CD4-positive, alpha-beta memory T cell (primary cell): ENCODE results near the gene PRSS56. TPM values are rescaled to one million over a fixed set of nuclear protein-coding genes. Genes with fewer than 3 reads are reported as not detected.

Source experiments
- CTCF ChIA-PET: fragments of 350-600 bp; sonication (Branson Sonifier 250); formaldehyde crosslinking; loops from one replicate; lab custom pipeline; 2021; ENCODE audit warnings: inconsistent platforms; ENCODE audit not compliant: partially characterized antibody; lab: Charles Lee
- POLR2A ChIA-PET: fragments of 350-600 bp; sonication (Branson Sonifier 250); formaldehyde crosslinking; loops from one replicate; lab custom pipeline; 2021; ENCODE audit not compliant: partially characterized antibody; lab: Charles Lee
- DNase-seq, 5 donors: peaks; one replicate each; pipeline versions ENCODE4 v3.0.0 to v3.0.0-alpha.2; 2020 to 2022; ENCODE audit warnings: mixed read lengths in 1 of 5
- H3K27ac ChIP-seq: one replicate; pipeline ENCODE4 v1.7.0; 2013; ENCODE audit warnings: low read depth, low read length
- H3K27me3 ChIP-seq: 2 replicates; pipeline ENCODE4 v1.7.0; 2013; ENCODE audit warnings: mild to moderate bottlenecking, low read length, moderate library complexity; ENCODE audit not compliant: insufficient read depth
- H3K36me3 ChIP-seq: 2 replicates; pipeline ENCODE4 v1.7.0; 2013; ENCODE audit warnings: mild to moderate bottlenecking, low read length, moderate library complexity; ENCODE audit not compliant: insufficient read depth
- H3K4me1 ChIP-seq: 2 replicates; pipeline ENCODE4 v1.7.0; 2013; ENCODE audit warnings: mild to moderate bottlenecking, low read length, moderate library complexity; ENCODE audit not compliant: insufficient read depth
- H3K4me3 ChIP-seq, 2 donors: one replicate each; pipeline ENCODE4 v1.7.0; 2013; ENCODE audit warnings: low read length in 2 of 2, mild to moderate bottlenecking in 1 of 2
- H3K9me3 ChIP-seq, 2 donors: one replicate each; pipeline ENCODE4 v1.7.0; 2013; ENCODE audit warnings: low read length in 2 of 2, control low read depth in 1 of 2; ENCODE audit not compliant: control insufficient read depth in 1 of 2
- H3K27ac Mint-ChIP-seq, 7 donors: one replicate each; pipeline ENCODE4 v1.8.0; 2020 to 2021; ENCODE audit warnings: mixed read lengths in 7 of 7, mild to moderate bottlenecking in 6 of 7, inconsistent platforms in 3 of 7, moderate library complexity in 3 of 7
- H3K27me3 Mint-ChIP-seq, 2 donors: one replicate each; pipeline ENCODE4 v1.8.0; 2020 to 2021; ENCODE audit warnings: mixed read lengths in 2 of 2
- H3K36me3 Mint-ChIP-seq, 2 donors: one replicate each; pipeline ENCODE4 v1.8.0; 2020 to 2021; ENCODE audit warnings: mixed read lengths in 2 of 2, inconsistent platforms in 1 of 2, mild to moderate bottlenecking in 1 of 2
- H3K4me1 Mint-ChIP-seq, 4 donors: one replicate each; pipeline ENCODE4 v1.8.0; 2020 to 2021; ENCODE audit warnings: mixed read lengths in 4 of 4, mild to moderate bottlenecking in 1 of 4
- H3K4me3 Mint-ChIP-seq, 8 donors: one replicate each; pipeline ENCODE4 v1.8.0; 2020 to 2021; ENCODE audit warnings: mixed read lengths in 8 of 8, mild to moderate bottlenecking in 7 of 8, moderate library complexity in 6 of 8, inconsistent platforms in 3 of 8
- H3K9me3 Mint-ChIP-seq, 8 donors: one replicate each; pipeline ENCODE4 v1.8.0; 2020 to 2021; ENCODE audit warnings: mixed read lengths in 8 of 8, mild to moderate bottlenecking in 5 of 8, inconsistent platforms in 3 of 8, moderate library complexity in 1 of 8
- intact Hi-C: fragments of 100-400 bp; cut with micrococcal nuclease; formaldehyde crosslinking; loops from one replicate; pipeline ENCODE4 v1.15.1; 2023
- polyA plus RNA-seq, 2 donors: library from polyadenylated mRNA; unstranded; fragments of 300-500 nt; fragmentation: Illumina TruSeq; gene quantifications; one replicate each; pipeline ENCODE4 v1.2.3, GENCODE V29; 2021
- total RNA-seq, 2 experiments: library from RNA; stranded (reverse); gene quantifications; one replicate each; pipeline ENCODE4 v1.2.3, GENCODE V29; 2021

Gene PRSS56
- total and polyA plus RNA-seq, 4 experiments from 2014 or later, result not detected

DNA sequence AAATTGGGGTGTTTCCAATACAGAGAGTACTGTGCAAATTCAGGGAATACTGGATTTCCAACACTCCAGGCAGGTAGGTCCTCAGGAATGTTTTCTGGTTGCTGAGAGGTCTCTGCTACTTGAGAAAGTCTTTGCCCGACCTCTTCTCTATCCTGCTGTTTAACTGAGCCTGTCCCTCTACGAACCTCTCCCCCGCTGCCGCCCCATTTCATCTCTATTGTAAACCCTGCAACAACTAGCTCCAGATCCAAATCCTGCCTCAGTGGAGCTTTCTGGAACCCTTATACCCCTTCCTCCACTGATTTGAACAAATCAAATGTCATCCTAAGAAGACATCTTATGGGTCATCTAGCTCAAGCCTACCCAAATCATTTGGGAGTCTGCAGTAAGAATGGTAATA lies 31.6 kb downstream of the PRSS56 start:
- Histone ChIP-seq H3K9me3 (no peaks in the 10 kb centered on the region), H3K27me3 (no peaks in the 10 kb centered on the region), H3K4me1 (peaks cover 76% of the 10 kb centered on the region), H3K4me3 (peak overlapping the region in 1 of 2 donors; percentile 80), H3K27ac (peak overlapping the region; percentile 94), H3K36me3 (peaks cover 9% of the 10 kb centered on the region)
- H3K36me3 Mint-ChIP-seq, result peaks cover 24 to 67% of the 10 kb centered on the region in 2 donors
- DNase-seq, result no peak
- peaks cover 61 to 92% (median 79%) of the 10 kb centered on the region in 4 donors for H3K4me1 Mint-ChIP-seq
- H3K4me3 Mint-ChIP-seq, result peak overlapping the region; percentile 99 to 100 (median 100)
- no peaks in the 10 kb centered on the region for H3K27me3 Mint-ChIP-seq
- peaks cover 0 to 2% (median 0%) of the 10 kb centered on the region in 8 donors for H3K9me3 Mint-ChIP-seq
- intact Hi-C loops, result loop anchor here (2.0 to 5.0 kb wide), 2 partner anchors 145 to 1039 kb away; partner anchors contain the start of gene GIGYF2
- ChIA-PET CTCF (no interaction called here), POLR2A (no interaction called here)
- peak overlapping the region; percentile 96 to 100 (median 99) for H3K27ac Mint-ChIP-seq

GRCh38 chr2:232556426-232556825 lies 36.2 kb downstream of the PRSS56 start:
- Histone ChIP-seq H3K9me3 (no peaks in the 10 kb centered on the region), H3K4me3 (no peak overlapping the region), H3K36me3 (peaks cover 26% of the 10 kb centered on the region), H3K27ac (no peak overlapping the region), H3K27me3 (no peaks in the 10 kb centered on the region), H3K4me1 (peaks cover 44% of the 10 kb centered on the region)
- DNase-seq, result no peak
- no peak overlapping the region for H3K4me3 Mint-ChIP-seq
- intact Hi-C loops, result no loop called here
- ChIA-PET POLR2A (no interaction called here), CTCF (no interaction called here)
- no peaks in the 10 kb centered on the region for H3K27me3 Mint-ChIP-seq
- peak overlapping the region in 2 of 7 donors; percentile 4 to 62 for H3K27ac Mint-ChIP-seq
- peaks cover 35 to 54% (median 47%) of the 10 kb centered on the region in 4 donors for H3K4me1 Mint-ChIP-seq
- peaks cover 34 to 80% of the 10 kb centered on the region in 2 donors for H3K36me3 Mint-ChIP-seq
- peaks cover 0 to 2% (median 0%) of the 10 kb centered on the region in 8 donors for H3K9me3 Mint-ChIP-seq

- no peak for DNase-seq
- Histone ChIP-seq H3K27ac (no peak overlapping the region), H3K9me3 (no peaks in the 10 kb centered on the region), H3K4me1 (no peaks in the 10 kb centered on the region), H3K4me3 (no peak overlapping the region), H3K36me3 (peaks cover 55% of the 10 kb centered on the region), H3K27me3 (no peaks in the 10 kb centered on the region)
- Mint-ChIP-seq H3K4me1 (no peaks in the 10 kb centered on the region), H3K27ac (peak overlapping the region in 1 of 7 donors; percentile 22), H3K9me3 (no peaks in the 10 kb centered on the region), H3K27me3 (no peaks in the 10 kb centered on the region), H3K36me3 (peaks cover 51 to 84% of the 10 kb centered on the region in 2 donors), H3K4me3 (no peak overlapping the region)
- CTCF ChIA-PET, result no interaction called here
- POLR2A ChIA-PET, result interaction anchor here (1.8 kb wide), 1 partner anchor 12 kb away, joined by 6 read pairs; the partner anchor contains the start of genes EIF4E2 and TIGD1
- intact Hi-C loops, result no loop called here
Measured at GRCh38 chr2:232562515-232563151, 42.4 kb downstream of the PRSS56 start.

DNA sequence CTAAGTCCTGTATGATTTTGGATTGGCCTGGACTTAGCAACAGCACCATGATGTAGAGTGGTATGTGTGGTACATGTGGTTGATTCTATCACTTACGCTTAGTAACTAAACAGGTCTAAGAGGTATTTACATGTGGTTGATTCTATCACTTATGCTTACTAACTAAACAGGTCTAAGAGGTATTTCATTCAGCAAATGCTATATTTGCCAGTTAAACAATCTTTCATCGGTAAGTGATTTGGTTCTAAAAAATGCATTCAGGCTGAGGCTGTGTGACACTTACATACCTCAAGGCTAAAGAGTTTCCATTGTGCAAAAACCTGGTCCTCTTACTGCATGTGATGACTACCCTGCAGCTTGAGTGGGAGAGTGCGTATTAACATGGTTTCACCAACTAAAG lies 43.4 kb downstream of the PRSS56 start:
- ChIA-PET CTCF (interaction anchor here (0.6 kb wide), 1 partner anchor 128 kb away, joined by 3 read pairs; no protein-coding TSS in a partner anchor), POLR2A (no interaction called here)
- Mint-ChIP-seq H3K27ac (peak overlapping the region in 1 of 7 donors; percentile 22), H3K27me3 (no peaks in the 10 kb centered on the region), H3K9me3 (no peaks in the 10 kb centered on the region), H3K4me1 (no peaks in the 10 kb centered on the region), H3K4me3 (no peak overlapping the region), H3K36me3 (peaks cover 55 to 88% of the 10 kb centered on the region in 2 donors)
- H3K9me3 ChIP-seq, result no peaks in the 10 kb centered on the region
- no peaks in the 10 kb centered on the region for H3K27me3 ChIP-seq
- no peaks in the 10 kb centered on the region for H3K4me1 ChIP-seq
- intact Hi-C loops, result no loop called here
- no peak overlapping the region for H3K4me3 ChIP-seq
- DNase-seq, result no peak
- H3K27ac ChIP-seq, result no peak overlapping the region
- peaks cover 60% of the 10 kb centered on the region for H3K36me3 ChIP-seq

GRCh38 chr2:232567721-232568120 lies 47.5 kb downstream of the PRSS56 start:
- H3K4me3 ChIP-seq, result no peak overlapping the region
- no peaks in the 10 kb centered on the region for H3K27me3 ChIP-seq
- Mint-ChIP-seq H3K27ac (no peak overlapping the region), H3K27me3 (no peaks in the 10 kb centered on the region), H3K4me3 (no peak overlapping the region), H3K9me3 (no peaks in the 10 kb centered on the region), H3K36me3 (peaks cover 73 to 91% of the 10 kb centered on the region in 2 donors), H3K4me1 (peaks cover 0 to 2% (median 0%) of the 10 kb centered on the region in 4 donors)
- H3K27ac ChIP-seq, result no peak overlapping the region
- intact Hi-C loops, result no loop called here
- no peaks in the 10 kb centered on the region for H3K4me1 ChIP-seq
- ChIA-PET CTCF (no interaction called here), POLR2A (no interaction called here)
- DNase-seq, result no peak
- peaks cover 77% of the 10 kb centered on the region for H3K36me3 ChIP-seq
- no peaks in the 10 kb centered on the region for H3K9me3 ChIP-seq

GRCh38 chr2:232568161-232568560 lies 48.0 kb downstream of the PRSS56 start:
- peaks cover 73 to 90% of the 10 kb centered on the region in 2 donors for H3K36me3 Mint-ChIP-seq
- no peak overlapping the region for H3K27ac Mint-ChIP-seq
- no peak overlapping the region for H3K4me3 Mint-ChIP-seq
- H3K36me3 ChIP-seq, result peaks cover 77% of the 10 kb centered on the region
- DNase-seq, result no peak
- H3K4me1 Mint-ChIP-seq, result peaks cover 0 to 2% (median 0%) of the 10 kb centered on the region in 4 donors
- intact Hi-C loops, result no loop called here
- no peak overlapping the region for H3K4me3 ChIP-seq
- H3K27me3 Mint-ChIP-seq, result no peaks in the 10 kb centered on the region
- H3K4me1 ChIP-seq, result no peaks in the 10 kb centered on the region
- CTCF ChIA-PET, result no interaction called here
- no peak overlapping the region for H3K27ac ChIP-seq
- no peaks in the 10 kb centered on the region for H3K9me3 ChIP-seq
- no peaks in the 10 kb centered on the region for H3K27me3 ChIP-seq
- POLR2A ChIA-PET, result no interaction called here
- no peaks in the 10 kb centered on the region for H3K9me3 Mint-ChIP-seq

GRCh38 chr2:232569541-232569940 lies 49.4 kb downstream of the PRSS56 start:
- H3K27me3 ChIP-seq, result no peaks in the 10 kb centered on the region
- H3K27ac ChIP-seq, result no peak overlapping the region
- Mint-ChIP-seq H3K4me3 (no peak overlapping the region), H3K36me3 (peaks cover 73 to 91% of the 10 kb centered on the region in 2 donors), H3K27me3 (no peaks in the 10 kb centered on the region), H3K4me1 (peaks cover 0 to 2% (median 0%) of the 10 kb centered on the region in 4 donors), H3K9me3 (no peaks in the 10 kb centered on the region), H3K27ac (no peak overlapping the region)
- H3K9me3 ChIP-seq, result no peaks in the 10 kb centered on the region
- ChIA-PET POLR2A (interaction anchor here (0.7 kb wide), 1 partner anchor 17 kb away, joined by 3 read pairs; no protein-coding TSS in a partner anchor), CTCF (no interaction called here)
- no peaks in the 10 kb centered on the region for H3K4me1 ChIP-seq
- peaks cover 78% of the 10 kb centered on the region for H3K36me3 ChIP-seq
- intact Hi-C loops, result no loop called here
- no peak for DNase-seq
- H3K4me3 ChIP-seq, result no peak overlapping the region
